NB4 (cell line): ENCODE measurements around the gene PLCH2.

Source experiments
- DNase-seq: peaks from one replicate; pipeline ENCODE4 v3.0.0; 2010; ENCODE audit warnings: low read depth
- H3K4me3 ChIP-seq: one replicate; pipeline ENCODE4 v1.5.1; 2011; ENCODE audit warnings: mild to moderate bottlenecking, low read depth, low read length, moderate library complexity
- CTCF ChIP-seq: IDR thresholded peaks from one replicate; pipeline ENCODE4 v1.5.1; 2012; ENCODE audit warnings: low read depth, low read length
- MAX ChIP-seq: IDR thresholded peaks from 2 replicates; pipeline ENCODE4 v1.6.1; 2011; ENCODE audit warnings: low read depth, low read length
- MYC ChIP-seq: IDR thresholded peaks from 2 replicates; pipeline ENCODE4 v1.6.1; 2011; ENCODE audit warnings: low read depth, low read length
- POLR2A ChIP-seq: IDR thresholded peaks from 2 replicates; pipeline ENCODE4 v1.6.1; 2011; ENCODE audit warnings: mild to moderate bottlenecking; ENCODE audit not compliant: insufficient read length; ENCODE audit errors: extremely low read depth

Gene PLCH2

GRCh38 chr1:2468540-2468939 lies 7.5 kb upstream of the PLCH2 start:
- no peak overlapping the region for H3K4me3 ChIP-seq
- no peak for DNase-seq
- no peak for TF ChIP-seq POLR2A
- TF ChIP-seq MYC = no peak
- TF ChIP-seq CTCF = no peak
- TF ChIP-seq MAX = no peak

- DNase-seq = no peak
- H3K4me3 ChIP-seq = no peak overlapping the region
- TF ChIP-seq CTCF (no peak), MYC (no peak)
Observed at GRCh38 chr1:2469103-2469940, 6.8 kb upstream of the PLCH2 start.

- H3K4me3 ChIP-seq = no peak overlapping the region
- no peak for DNase-seq
Observed at GRCh38 chr1:2470290-2471158, 5.6 kb upstream of the PLCH2 start.

GRCh38 chr1:2471159-2471471 lies 5.0 kb upstream of the PLCH2 start:
- H3K4me3 ChIP-seq = no peak overlapping the region
- no peak for DNase-seq
- no peak for TF ChIP-seq MAX
- no peak for TF ChIP-seq POLR2A
- no peak for TF ChIP-seq CTCF
- TF ChIP-seq MYC = no peak

More at GRCh38 chr1:2470290-2471158, 5.6 kb upstream of the PLCH2 start:
- TF ChIP-seq MYC (no peak), MAX (no peak), CTCF (no peak), POLR2A (no peak)

GRCh38 chr1:2471587-2472001 lies 4.5 kb upstream of the PLCH2 start:
- H3K4me3 ChIP-seq = no peak overlapping the region
- DNase-seq = no peak
- TF ChIP-seq MAX = no peak
- no peak for TF ChIP-seq CTCF
- TF ChIP-seq MYC = no peak
- TF ChIP-seq POLR2A = no peak
